K562 (cell line): Measurements from ENCODE around the gene HSD11B1L. TPM values are rescaled to one million over a fixed set of nuclear protein-coding genes. Genes with fewer than 3 reads are reported as not detected.

Experiments used
- ATAC-seq: fragments of 200-7000 bp; cut with Tn5 transposase; 3 replicates; pipeline ENCODE4 v1.9.1; 2020; ENCODE audit warnings: moderate library complexity
- BruUV-seq: library from RNA; stranded (reverse); fragments of 400-500 nt; replicated peaks from 2 replicates; lab custom pipeline; 2021; lab: Mats Ljungman, UMichigan
- CTCF ChIA-PET: fragments of 300-600 bp; formaldehyde crosslinking; extraction: SDS; loops from one replicate; lab custom pipeline; 2021; ENCODE audit warnings: low intra/inter-chr PET ratio; lab: Yijun Ruan, JAX
- POLR2A ChIA-PET: fragments of 300-600, 350-650 bp; sonication (Branson Sonifier 250); formaldehyde crosslinking; extraction: SDS; loops from one replicate; lab custom pipeline; 2021; ENCODE audit warnings: antibody characterized with exemption, inconsistent platforms; lab: Yijun Ruan, JAX
- DNase-seq, 4 experiments: peaks; one replicate each; pipeline versions ENCODE4 v3.0.0 to v3.0.0-alpha.2; 2011 to 2018; ENCODE audit warnings: low spot score in 3 of 4, mixed read lengths in 3 of 4; ENCODE audit errors: extremely low read depth in 1 of 4
- FAIRE-seq: peaks from 2 replicates; lab custom pipeline; 2011; peaks lifted over from hg19 to GRCh38; lab: Jason Lieb, UNC
- H2AFZ ChIP-seq: 2 replicates; pipeline ENCODE4 v1.6.0; 2011; ENCODE audit warnings: low read depth, low read length, control low read depth, inconsistent platforms
- H3K27ac ChIP-seq: fragments of 200-600 bp; 3 replicates; pipeline ENCODE4 v1.8.0; 2011; ENCODE audit warnings: low read depth, mild to moderate bottlenecking, control low read depth, inconsistent platforms, low read length, moderate library complexity, mixed read lengths; ENCODE audit errors: extremely low read depth
- H3K27me3 ChIP-seq, 2 experiments: fragments of 300-600 bp in 1 of 2; 2 replicates in 1 of 2; 3 replicates in 1 of 2; pipeline versions ENCODE4 v1.6.0 to v1.8.0; 2011; ENCODE audit warnings: inconsistent platforms in 2 of 2, low read length in 2 of 2, mild to moderate bottlenecking in 1 of 2, mixed read lengths in 1 of 2, moderate library complexity in 1 of 2; ENCODE audit not compliant: control insufficient read depth in 2 of 2, insufficient read depth in 2 of 2
- H3K36me3 ChIP-seq: fragments of 300-600 bp; 3 replicates; pipeline ENCODE4 v1.8.0; 2011; ENCODE audit warnings: mild to moderate bottlenecking, low read length, inconsistent platforms; ENCODE audit not compliant: control insufficient read depth, insufficient read depth
- H3K4me1 ChIP-seq, 2 experiments: fragments of 200-600 bp in 1 of 2; replicated peaks in 1 of 2; 2 replicates in 1 of 2; 3 replicates in 1 of 2; pipeline versions ENCODE4 v1.5.1 to v1.8.0; 2011; ENCODE audit warnings: inconsistent platforms in 2 of 2, low read length in 2 of 2, mild to moderate bottlenecking in 1 of 2, mixed read lengths in 1 of 2, moderate library complexity in 1 of 2; ENCODE audit not compliant: control insufficient read depth in 2 of 2, insufficient read depth in 2 of 2
- H3K4me2 ChIP-seq: 2 replicates; pipeline ENCODE4 v1.6.1; 2011; ENCODE audit warnings: low read length, control low read depth, inconsistent platforms, mixed read lengths; ENCODE audit not compliant: insufficient read depth
- H3K4me3 ChIP-seq: fragments of 200-600 bp; sonication (generic), shearing (Covaris generic); 2 replicates; pipeline ENCODE4 v1.5.1; 2016; ENCODE audit warnings: control low read depth, inconsistent platforms
- H3K79me2 ChIP-seq: fragments of 200-600 bp; 3 replicates; pipeline ENCODE4 v1.8.0; 2011; ENCODE audit warnings: low read length, inconsistent platforms; ENCODE audit not compliant: control insufficient read depth, insufficient read depth
- H3K9ac ChIP-seq, 2 experiments: 2 replicates each; pipeline versions ENCODE4 v1.6.0 to v1.6.1; 2011; ENCODE audit warnings: low read depth in 2 of 2, low read length in 2 of 2, control low read depth in 1 of 2, inconsistent platforms in 1 of 2, mild to moderate bottlenecking in 1 of 2, mixed read lengths in 1 of 2; ENCODE audit not compliant: insufficient read depth in 1 of 2
- H3K9me1 ChIP-seq: one replicate; pipeline ENCODE4 v1.6.0; 2011; ENCODE audit warnings: inconsistent platforms, mild to moderate bottlenecking, low read length, moderate library complexity; ENCODE audit not compliant: control insufficient read depth, insufficient read depth
- H3K9me3 ChIP-seq: replicated peaks from 2 replicates; pipeline ENCODE4 v1.5.1; 2011; ENCODE audit warnings: low read depth, low read length, inconsistent platforms; ENCODE audit not compliant: control insufficient read depth, insufficient read depth
- H4K20me1 ChIP-seq: replicated peaks from 2 replicates; pipeline ENCODE4 v1.6.1; 2011; ENCODE audit warnings: low read length, inconsistent platforms, mixed read lengths; ENCODE audit not compliant: control insufficient read depth, insufficient read depth
- E2F8 ChIP-seq: fragments of 450-650 bp; IDR thresholded peaks from 2 replicates; pipeline ENCODE4 v1.7.1; 2018; ENCODE audit warnings: mild to moderate bottlenecking, low read depth; ENCODE audit not compliant: partially characterized antibody
- POLR2AphosphoS2 ChIP-seq: IDR thresholded peaks from 2 replicates; pipeline ENCODE4 v1.6.1; 2012; ENCODE audit warnings: low read length, improper control_type of control experiment
- SMC3 ChIP-seq: conservative IDR thresholded peaks from 2 replicates; pipeline ENCODE4 v1.6.1; 2011; ENCODE audit warnings: low read depth, low read length, improper control_type of control experiment; ENCODE audit not compliant: insufficient read depth
- TCF15 ChIP-seq: fragments of 250-450 bp; sonication (Bioruptor Pico); IDR thresholded peaks from 2 replicates; pipeline ENCODE4 v1.8.0; 2022; ENCODE audit warnings: moderate library complexity, mild to moderate bottlenecking, inconsistent platforms
- ZBTB5 ChIP-seq: fragments of 450-650 bp; IDR thresholded peaks from 2 replicates; pipeline ENCODE4 v1.6.1; 2017; ENCODE audit warnings: antibody characterized with exemption
- WGBS: fragments of 100-300 bp; shearing (Covaris generic); methylation state at CpG from one replicate; pipeline ENCODE4 v1.1.6; 2016; ENCODE audit warnings: low coverage, mixed read lengths; ENCODE audit not compliant: insufficient coverage; ENCODE audit errors: missing lambda C conversion rate; 5-methylcytosine and 5-hydroxymethylcytosine counted together
- in situ Hi-C: fragments of 300-500 bp; cut with MboI; formaldehyde crosslinking; loops from 4 replicates; pipeline ENCODE4 v1.15.0; 2018; ENCODE audit warnings: inconsistent platforms, mixed read lengths
- intact Hi-C: fragments of 100-400 bp; cut with micrococcal nuclease; formaldehyde crosslinking; loops from 2 replicates; pipeline ENCODE4 v1.14.2; 2022
- polyA plus RNA-seq, 8 experiments: library from polyadenylated mRNA; depleted of rRNA in 4 of 8; stranded (reverse) in 5 of 8; unstranded in 3 of 8; fragments of >200 nt; fragmentation: Nextera tagmentation in 2 of 8; fragmentation: Illumina TruSeq in 1 of 8; extraction: Ambion mirVana in 2 of 8; extraction: Trizol in 1 of 8; gene quantifications; 2 replicates each; pipeline versions ENCODE4 v1.2.1 to v1.2.3, GENCODE V29; 2011 to 2014; ENCODE audit warnings: inconsistent platforms in 1 of 8, missing spikeins in 1 of 8
- total RNA-seq, 7 experiments: library from RNA; depleted of rRNA in 6 of 7; stranded (reverse); fragments of >200 nt in 6 of 7; fragmentation: Illumina TruSeq in 2 of 7; extraction: Trizol in 2 of 7; gene quantifications; 2 replicates each; pipeline versions ENCODE4 v1.2.1 to v1.2.3, GENCODE V29; 2011 to 2021; ENCODE audit warnings: low replicate concordance in 1 of 7

HSD11B1L gene
- total and polyA plus RNA-seq, 9 of the 15 experiments (the other 6 are each of a cell fraction or from before 2014, with no cell fraction given): 0.31 to 7.7 (median 2.3) TPM

- H3K36me3 ChIP-seq: peaks cover 83% of the 10 kb centered on the region; the same call in 2 of the 3 replicates
- 89% methylated on average over 22 of the region's 30 CpGs for WGBS
- FAIRE-seq: no peak
- H2AFZ ChIP-seq: no peak overlapping the region
- ChIA-PET POLR2A (interaction anchor here (0.7 to 2.7 kb wide), 4 partner anchors 8 to 21 kb away, joined by 4 to 34 read pairs (median 4); partner anchors contain the start of gene RPL36), CTCF (no interaction called here)
- H3K4me2 ChIP-seq: no peak overlapping the region
- peaks cover 6% of the 10 kb centered on the region for H3K9me1 ChIP-seq
- peaks cover 0 to 58% of the 10 kb centered on the region in 2 experiments; a peak in 2 of 5 replicates for H3K4me1 ChIP-seq
- BruUV-seq: no TSS peak
- no peak overlapping the region for H3K27ac ChIP-seq
- intact Hi-C loops: no loop called here
- H3K79me2 ChIP-seq: peaks cover 43% of the 10 kb centered on the region
- in situ Hi-C loops: no loop called here
- no peaks in the 10 kb centered on the region for H3K9me3 ChIP-seq
- no peak for DNase-seq
- H4K20me1 ChIP-seq: peaks cover 41% of the 10 kb centered on the region
- H3K9ac ChIP-seq: peak overlapping the region in 1 of 2 experiments; percentile 52; a peak in 1 of 4 replicates
- ATAC-seq: peak; percentile 17
- H3K4me3 ChIP-seq: no peak overlapping the region
- H3K27me3 ChIP-seq: no peaks in the 10 kb centered on the region
- TF ChIP-seq TCF15 (no peak), ZBTB5 (no peak), POLR2AphosphoS2 (peak; percentile 22; the same call in 1 of the 2 replicates), SMC3 (no peak), E2F8 (no peak)
These were observed 17.2 kb downstream of the HSD11B1L start for GRCh38 chr19:5697890-5698634.
